KG1 (cell line): Measurements from ENCODE around the gene CFTR.
"Not testable (repeated sequence)": the region's sequence is repeated elsewhere in the genome, so short reads cannot be mapped to it uniquely, and the experiment has no call there.

Source experiments
- DNase-seq: peaks from one replicate; lab custom pipeline; 2025; lab: John Stamatoyannopoulos, UW

Gene CFTR

GRCh38 chr7:117479225-117480054, at the start of gene CFTR:
TSS of gene CFTR (plus strand) at chr7:117480025. CDS start at chr7:117480095, 70 bp downstream.
- no peak for DNase-seq

GRCh38 chr7:117435475-117436043, 44.3 kb upstream of the CFTR start:
- no peak for DNase-seq

- DNase-seq = no peak
Observed at GRCh38 chr7:117444646-117445045, 35.2 kb upstream of the CFTR start.

GRCh38 chr7:117445206-117445605, 34.6 kb upstream of the CFTR start:
- no peak for DNase-seq

- DNase-seq = no peak
Observed at GRCh38 chr7:117446220-117446815, 33.5 kb upstream of the CFTR start.

GRCh38 chr7:117448655-117449054, 31.2 kb upstream of the CFTR start:
- DNase-seq = no peak

- no peak for DNase-seq
Observed at GRCh38 chr7:117458977-117459583, 20.7 kb upstream of the CFTR start.

GRCh38 chr7:117459735-117460134, 20.1 kb upstream of the CFTR start:
- DNase-seq = no peak

GRCh38 chr7:117460815-117461214, 19.0 kb upstream of the CFTR start:
- not testable (repeated sequence) for DNase-seq

- no peak for DNase-seq
Observed at GRCh38 chr7:117468174-117468573, 11.7 kb upstream of the CFTR start.

GRCh38 chr7:117470777-117471176, 9.0 kb upstream of the CFTR start:
- no peak for DNase-seq

GRCh38 chr7:117472335-117472734, 7.5 kb upstream of the CFTR start:
- no peak for DNase-seq

- no peak for DNase-seq
Observed at GRCh38 chr7:117476557-117477215, 3.1 kb upstream of the CFTR start.

- no peak for DNase-seq
Observed at GRCh38 chr7:117478836-117479224, 995 bp upstream of the CFTR start.

GRCh38 chr7:117480055-117480362, 184 bp downstream of the CFTR start:
- DNase-seq = no peak

- no peak for DNase-seq
Observed at GRCh38 chr7:117480978-117481377, 1.2 kb downstream of the CFTR start.

GRCh38 chr7:117485118-117485620, 5.3 kb downstream of the CFTR start:
- no peak for DNase-seq

GRCh38 chr7:117489016-117489415, 9.2 kb downstream of the CFTR start:
- no peak for DNase-seq

- DNase-seq = no peak
Observed at GRCh38 chr7:117489430-117489829, 9.6 kb downstream of the CFTR start.

- DNase-seq = no peak
Observed at GRCh38 chr7:117489911-117490310, 10.1 kb downstream of the CFTR start.

- no peak for DNase-seq
Observed at GRCh38 chr7:117492649-117493048, 12.8 kb downstream of the CFTR start.

GRCh38 chr7:117493460-117493859, 13.6 kb downstream of the CFTR start:
- no peak for DNase-seq
